Muscle layer of duodenum (tissue), 2 donors: ENCODE measurements around the gene KIAA2012.

Experiments
- H3K27ac ChIP-seq: one replicate; pipeline ENCODE4 v1.7.0; 2013; ENCODE audit warnings: mild to moderate bottlenecking, low read length
- H3K27me3 ChIP-seq: one replicate; pipeline ENCODE4 v1.7.0; 2013; ENCODE audit warnings: low read depth, mild to moderate bottlenecking, control low read depth, low read length
- H3K36me3 ChIP-seq, 2 donors: one replicate each; pipeline ENCODE4 v1.7.0; 2013; ENCODE audit warnings: low read length in 2 of 2, control low read depth in 1 of 2, mild to moderate bottlenecking in 1 of 2; ENCODE audit not compliant: insufficient read depth in 2 of 2, control insufficient read depth in 1 of 2
- H3K4me1 ChIP-seq, 2 donors: one replicate each; pipeline ENCODE4 v1.7.0; 2013; ENCODE audit warnings: low read length in 2 of 2, mild to moderate bottlenecking in 2 of 2, control low read depth in 1 of 2, moderate library complexity in 1 of 2; ENCODE audit not compliant: insufficient read depth in 2 of 2, control insufficient read depth in 1 of 2
- H3K4me3 ChIP-seq, 2 donors: one replicate each; pipeline ENCODE4 v1.7.0; 2013; ENCODE audit warnings: low read length in 2 of 2, low read depth in 1 of 2, mild to moderate bottlenecking in 1 of 2
- H3K9me3 ChIP-seq, 2 donors: one replicate each; pipeline ENCODE4 v1.7.0; 2013; ENCODE audit warnings: low read length in 2 of 2, control low read depth in 1 of 2, mild to moderate bottlenecking in 1 of 2; ENCODE audit not compliant: control insufficient read depth in 1 of 2
- donor health status: healthy.

Gene KIAA2012

GRCh38 chr2:202091476-202091875, 18.4 kb downstream of the KIAA2012 start:
- Histone ChIP-seq H3K9me3 (no peaks in the 10 kb centered on the region), H3K4me3 (no peak overlapping the region), H3K4me1 (peaks cover 0 to 23% of the 10 kb centered on the region in 2 donors), H3K36me3 (no peaks in the 10 kb centered on the region), H3K27me3 (no peaks in the 10 kb centered on the region), H3K27ac (no peak overlapping the region)

- H3K27me3 ChIP-seq: no peaks in the 10 kb centered on the region
- peaks cover 0 to 23% of the 10 kb centered on the region in 2 donors for H3K4me1 ChIP-seq
- H3K4me3 ChIP-seq: no peak overlapping the region
- H3K27ac ChIP-seq: no peak overlapping the region
- H3K9me3 ChIP-seq: no peaks in the 10 kb centered on the region
- H3K36me3 ChIP-seq: no peaks in the 10 kb centered on the region
Observed at GRCh38 chr2:202094426-202094986, 21.5 kb downstream of the KIAA2012 start.

GRCh38 chr2:202095235-202095634, 22.2 kb downstream of the KIAA2012 start:
- Histone ChIP-seq H3K9me3 (no peaks in the 10 kb centered on the region), H3K36me3 (no peaks in the 10 kb centered on the region), H3K4me3 (no peak overlapping the region), H3K27ac (no peak overlapping the region), H3K4me1 (peaks cover 0 to 21% of the 10 kb centered on the region in 2 donors), H3K27me3 (no peaks in the 10 kb centered on the region)

- peaks cover 0 to 11% of the 10 kb centered on the region in 2 donors for H3K4me1 ChIP-seq
- H3K4me3 ChIP-seq: no peak overlapping the region
- no peaks in the 10 kb centered on the region for H3K27me3 ChIP-seq
- no peaks in the 10 kb centered on the region for H3K9me3 ChIP-seq
- H3K27ac ChIP-seq: no peak overlapping the region
- no peaks in the 10 kb centered on the region for H3K36me3 ChIP-seq
Observed at GRCh38 chr2:202096736-202097135, 23.7 kb downstream of the KIAA2012 start.

GRCh38 chr2:202098291-202098690, 25.2 kb downstream of the KIAA2012 start:
- Histone ChIP-seq H3K4me3 (no peak overlapping the region), H3K27me3 (no peaks in the 10 kb centered on the region), H3K4me1 (peaks cover 0 to 12% of the 10 kb centered on the region in 2 donors), H3K36me3 (no peaks in the 10 kb centered on the region), H3K27ac (no peak overlapping the region), H3K9me3 (no peaks in the 10 kb centered on the region)

- H3K36me3 ChIP-seq: no peaks in the 10 kb centered on the region
- peaks cover 0 to 12% of the 10 kb centered on the region in 2 donors for H3K4me1 ChIP-seq
- no peak overlapping the region for H3K4me3 ChIP-seq
- H3K27me3 ChIP-seq: no peaks in the 10 kb centered on the region
- H3K27ac ChIP-seq: no peak overlapping the region
- no peaks in the 10 kb centered on the region for H3K9me3 ChIP-seq
Observed at GRCh38 chr2:202099515-202099914, 26.5 kb downstream of the KIAA2012 start.

- no peak overlapping the region for H3K27ac ChIP-seq
- no peak overlapping the region for H3K4me3 ChIP-seq
- H3K36me3 ChIP-seq: no peaks in the 10 kb centered on the region
- H3K9me3 ChIP-seq: no peaks in the 10 kb centered on the region
- H3K27me3 ChIP-seq: no peaks in the 10 kb centered on the region
- peaks cover 0 to 12% of the 10 kb centered on the region in 2 donors for H3K4me1 ChIP-seq
Observed at GRCh38 chr2:202100176-202100575, 27.1 kb downstream of the KIAA2012 start.

- Histone ChIP-seq H3K9me3 (no peaks in the 10 kb centered on the region), H3K36me3 (no peaks in the 10 kb centered on the region), H3K27me3 (no peaks in the 10 kb centered on the region), H3K4me3 (no peak overlapping the region), H3K27ac (no peak overlapping the region), H3K4me1 (peaks cover 0 to 12% of the 10 kb centered on the region in 2 donors)
Observed at GRCh38 chr2:202101026-202101579, 28.0 kb downstream of the KIAA2012 start.

- Histone ChIP-seq H3K4me3 (no peak overlapping the region), H3K36me3 (no peaks in the 10 kb centered on the region), H3K27ac (no peak overlapping the region), H3K9me3 (no peaks in the 10 kb centered on the region), H3K27me3 (no peaks in the 10 kb centered on the region), H3K4me1 (peaks cover 0 to 12% of the 10 kb centered on the region in 2 donors)
Observed at GRCh38 chr2:202102425-202103000, 29.5 kb downstream of the KIAA2012 start.

- no peaks in the 10 kb centered on the region for H3K9me3 ChIP-seq
- no peaks in the 10 kb centered on the region for H3K36me3 ChIP-seq
- peaks cover 0 to 12% of the 10 kb centered on the region in 2 donors for H3K4me1 ChIP-seq
- H3K27ac ChIP-seq: no peak overlapping the region
- H3K4me3 ChIP-seq: no peak overlapping the region
- no peaks in the 10 kb centered on the region for H3K27me3 ChIP-seq
Observed at GRCh38 chr2:202104286-202104870, 31.3 kb downstream of the KIAA2012 start.

- Histone ChIP-seq H3K9me3 (no peaks in the 10 kb centered on the region), H3K4me3 (no peak overlapping the region), H3K4me1 (peaks cover 0 to 12% of the 10 kb centered on the region in 2 donors), H3K36me3 (no peaks in the 10 kb centered on the region), H3K27me3 (no peaks in the 10 kb centered on the region), H3K27ac (no peak overlapping the region)
Observed at GRCh38 chr2:202105025-202105424, 32.0 kb downstream of the KIAA2012 start.
